GM12872 (cell line): Measurements from ENCODE around the gene KCTD15.

Experiments used
- CTCF ChIP-seq: IDR thresholded peaks from 3 replicates; pipeline ENCODE4 v1.5.1; 2011; ENCODE audit warnings: low read depth, mild to moderate bottlenecking, low read length, moderate library complexity; ENCODE audit not compliant: insufficient read depth

KCTD15 gene

GRCh38 chr19:33788676-33789075 is 8.0 kb upstream of the KCTD15 start:
- TF ChIP-seq CTCF, result no peak

- no peak for TF ChIP-seq CTCF
These were observed 7.3 kb upstream of the KCTD15 start for GRCh38 chr19:33789344-33789743.

- no peak for TF ChIP-seq CTCF
These were observed 1.8 kb upstream of the KCTD15 start for GRCh38 chr19:33794683-33795369.

GRCh38 chr19:33795370-33796163 is 1.1 kb upstream of the KCTD15 start:
- peak; percentile 60; the same call in 2 of the 3 replicates for TF ChIP-seq CTCF

- TF ChIP-seq CTCF, result no peak
These were observed 1.4 kb downstream of the KCTD15 start for GRCh38 chr19:33797802-33798671.

GRCh38 chr19:33798681-33799111 is 2.0 kb downstream of the KCTD15 start:
- no peak for TF ChIP-seq CTCF

- no peak for TF ChIP-seq CTCF
These were observed 2.8 kb downstream of the KCTD15 start for GRCh38 chr19:33799476-33799875.
